ENCODE results near the gene CCDC92. TPM values are rescaled to one million over a fixed set of nuclear protein-coding genes. Genes with fewer than 3 reads are reported as not detected.

CCDC92 gene
- total RNA-seq, 5 donors from 2014 or later (not counting 1 experiment from before 2014, with no cell fraction given) = 22.1 to 44.9 (median 38.7) TPM

DNA sequence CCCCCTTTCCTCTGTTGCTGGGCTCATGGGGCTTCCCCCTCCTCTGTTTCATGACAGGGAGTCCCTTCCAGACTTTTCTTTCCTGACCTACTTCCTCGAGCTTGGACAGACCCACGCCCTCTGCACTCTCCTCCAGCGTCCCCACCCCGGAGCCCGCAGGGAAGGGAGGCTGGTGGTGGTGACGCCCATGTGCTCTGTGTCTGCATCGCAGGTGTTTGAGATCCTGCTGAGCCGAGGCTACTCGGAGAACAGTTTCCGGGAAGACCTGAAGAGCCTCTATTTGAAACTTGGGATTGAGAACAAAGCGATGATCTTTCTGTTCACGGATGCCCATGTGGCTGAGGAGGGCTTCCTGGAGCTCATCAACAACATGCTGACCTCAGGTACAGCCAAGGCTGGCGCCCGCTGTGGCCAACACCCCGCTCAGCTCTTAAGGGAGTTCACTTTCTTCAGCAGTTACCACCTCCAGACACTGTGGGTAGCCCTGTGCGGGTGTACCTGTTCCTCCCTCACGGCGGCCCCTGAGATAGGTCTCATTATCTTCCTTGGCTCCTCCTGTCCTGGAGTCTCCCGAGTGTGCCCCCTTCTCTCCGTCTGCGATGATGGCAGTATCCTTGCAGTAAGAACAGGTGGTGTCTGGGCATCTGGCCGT, 85.6 kb downstream of the CCDC92 start:
- Mint-ChIP-seq H3K36me3 (no peaks in the 10 kb centered on the region), H3K4me3 (no peak overlapping the region), H3K4me1 (no peaks in the 10 kb centered on the region), H3K27me3 (peaks cover 13 to 26% of the 10 kb centered on the region in 2 donors), H3K27ac (no peak overlapping the region), H3K9me3 (no peaks in the 10 kb centered on the region)
- Histone ChIP-seq H3K27me3 (replicated peaks in 1 of 2; ENCODE audit: control insufficient read depth in 2 of 2, extremely low read depth in 1 of 2, insufficient read depth in 2 of 2, low read length in 1 of 2) (peaks cover 0 to 30% of the 10 kb centered on the region in 2 experiments), H3K36me3 (ENCODE audit: control insufficient read depth in 2 of 2, extremely low read depth in 1 of 2, insufficient read depth in 1 of 2, low read length in 1 of 2) (no peaks in the 10 kb centered on the region), H3K4me1 (ENCODE audit: control insufficient read depth in 1 of 2, extremely low read depth in 1 of 2, insufficient read depth in 2 of 2, low read length in 2 of 2) (no peaks in the 10 kb centered on the region), H3K27ac (ENCODE audit: low read length) (no peak overlapping the region), H3K4me3 (ENCODE audit: control insufficient read depth in 1 of 2, extremely low read depth in 1 of 2, low read length in 1 of 2) (no peak overlapping the region), H3K9me3 (no peaks in the 10 kb centered on the region)
- POLR2A ChIA-PET = no interaction called here
- CTCF ChIA-PET = no interaction called here
- ATAC-seq (replicated peaks in 1 of 4) = no peak
- WGBS (ENCODE audit: insufficient coverage) = 88% methylated on average over 18 of the region's 22 CpGs
- no peak for DNase-seq

DNA sequence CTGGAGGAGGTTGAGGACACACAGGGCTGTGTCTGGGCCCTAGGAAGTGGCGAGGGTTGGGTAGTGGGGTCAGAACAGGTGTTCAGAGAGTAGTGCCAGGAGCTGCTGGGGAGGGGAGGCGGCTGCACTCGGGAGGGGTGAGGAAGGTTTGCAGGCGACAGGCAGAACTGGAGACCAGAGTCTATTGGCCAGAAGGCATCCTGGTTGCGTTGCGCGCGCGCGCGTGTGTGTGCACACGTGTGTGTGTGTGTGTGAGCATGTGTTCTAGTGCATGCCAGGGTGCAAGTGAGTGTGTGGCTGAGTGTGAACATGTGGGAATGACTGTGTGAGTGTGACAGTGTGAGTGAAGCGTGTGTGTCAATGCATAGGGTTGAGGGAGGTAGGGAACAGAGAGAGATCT, 86.4 kb downstream of the CCDC92 start:
- no peak for DNase-seq
- H3K27me3 Mint-ChIP-seq = peaks cover 13 to 23% of the 10 kb centered on the region in 2 donors
- ChIA-PET POLR2A (no interaction called here), CTCF (interaction anchor here in 1 of 2 donors (0.6 kb wide), 1 partner anchor 659 kb away, joined by 3 read pairs; no protein-coding TSS in a partner anchor)
- H3K9me3 Mint-ChIP-seq = no peaks in the 10 kb centered on the region
- no peaks in the 10 kb centered on the region for H3K4me1 Mint-ChIP-seq
- no peaks in the 10 kb centered on the region for H3K36me3 Mint-ChIP-seq
- no peak overlapping the region for H3K27ac ChIP-seq (ENCODE audit: low read length)
- no peak overlapping the region for H3K4me3 Mint-ChIP-seq
- H3K4me1 ChIP-seq (ENCODE audit: control insufficient read depth in 1 of 2, extremely low read depth in 1 of 2, insufficient read depth in 2 of 2, low read length in 2 of 2) = no peaks in the 10 kb centered on the region
- WGBS (ENCODE audit: insufficient coverage) = 68% methylated on average over 13 of the region's 13 CpGs
- H3K36me3 ChIP-seq (ENCODE audit: control insufficient read depth in 2 of 2, extremely low read depth in 1 of 2, insufficient read depth in 1 of 2, low read length in 1 of 2) = no peaks in the 10 kb centered on the region
- H3K27me3 ChIP-seq (replicated peaks in 1 of 2; ENCODE audit: control insufficient read depth in 2 of 2, extremely low read depth in 1 of 2, insufficient read depth in 2 of 2, low read length in 1 of 2) = peaks cover 0 to 23% of the 10 kb centered on the region in 2 experiments
- ATAC-seq (replicated peaks in 1 of 4) = no peak
- no peak overlapping the region for H3K27ac Mint-ChIP-seq
- no peak overlapping the region for H3K4me3 ChIP-seq (ENCODE audit: control insufficient read depth in 1 of 2, extremely low read depth in 1 of 2, low read length in 1 of 2)
- no peaks in the 10 kb centered on the region for H3K9me3 ChIP-seq

Other genes starting within 250 kb of the CCDC92 start
- under 1 TPM; 0.08 to 0.32 (median 0.19) TPM for gene DNAH10, start 210.5 kb downstream of the CCDC92 start, total RNA-seq
- 10 to 100 TPM; 30.6 to 58.2 (median 56.1) TPM for gene ZNF664, start 384 bp upstream of the CCDC92 start, total RNA-seq